Activated naive CD4-positive, alpha-beta T cell treated with anti-CD3 and anti-CD28 coated beads for 36 hours (primary cell): Measurements from ENCODE around the gene TEX12. TPM values are rescaled to one million over a fixed set of nuclear protein-coding genes. Genes with fewer than 3 reads are reported as not detected.
"Not testable (repeated sequence)": the region's sequence is repeated elsewhere in the genome, so short reads cannot be mapped to it uniquely, and the experiment has no call there.

Experiments
- CTCF ChIA-PET: fragments of 350-600 bp; sonication (Branson Sonifier 250); formaldehyde crosslinking; loops from one replicate; lab custom pipeline; 2021; ENCODE audit warnings: antibody characterized with exemption; lab: Charles Lee
- DNase-seq: peaks from one replicate; pipeline ENCODE4 v3.0.0-alpha.2; 2020
- H3K27ac Mint-ChIP-seq: one replicate; pipeline ENCODE4 v1.8.0; 2021; ENCODE audit warnings: mild to moderate bottlenecking, mixed read lengths
- H3K27me3 Mint-ChIP-seq: one replicate; pipeline ENCODE4 v1.8.0; 2021; ENCODE audit warnings: low read depth, mixed read lengths
- H3K36me3 Mint-ChIP-seq: one replicate; pipeline ENCODE4 v1.8.0; 2021; ENCODE audit warnings: low read depth, mixed read lengths
- H3K4me1 Mint-ChIP-seq: one replicate; pipeline ENCODE4 v1.8.0; 2021; ENCODE audit warnings: low read depth, mixed read lengths
- H3K4me3 Mint-ChIP-seq: one replicate; pipeline ENCODE4 v1.8.0; 2021; ENCODE audit warnings: mild to moderate bottlenecking, moderate library complexity, mixed read lengths
- H3K9me3 Mint-ChIP-seq: one replicate; pipeline ENCODE4 v1.8.0; 2021; ENCODE audit warnings: mixed read lengths
- intact Hi-C: fragments of 100-400 bp; cut with micrococcal nuclease; formaldehyde crosslinking; loops from one replicate; pipeline ENCODE4 v1.15.1; 2023
- total RNA-seq, 2 experiments: library from RNA; stranded (reverse); gene quantifications; one replicate each; pipeline ENCODE4 v1.2.3, GENCODE V29; 2021

The TEX12 gene
- total RNA-seq, 2 experiments from 2014 or later: not detected

- no peaks in the 10 kb centered on the region for H3K27me3 Mint-ChIP-seq
- H3K27ac Mint-ChIP-seq: no peak overlapping the region
- DNase-seq: no peak
- no peaks in the 10 kb centered on the region for H3K4me1 Mint-ChIP-seq
- H3K4me3 Mint-ChIP-seq: no peak overlapping the region
- no peaks in the 10 kb centered on the region for H3K9me3 Mint-ChIP-seq
- CTCF ChIA-PET: interaction anchor here (0.6 to 0.7 kb wide), 2 partner anchors 22 to 260 kb away, joined by 6 to 7 read pairs; no protein-coding TSS in a partner anchor
- peaks cover 1% of the 10 kb centered on the region for H3K36me3 Mint-ChIP-seq
- intact Hi-C loops: no loop called here
Observed at GRCh38 chr11:112195951-112196351, 28.8 kb downstream of the TEX12 start.

- intact Hi-C loops: no loop called here
- no peaks in the 10 kb centered on the region for H3K4me1 Mint-ChIP-seq
- no peaks in the 10 kb centered on the region for H3K27me3 Mint-ChIP-seq
- H3K36me3 Mint-ChIP-seq: peaks cover 1% of the 10 kb centered on the region
- H3K4me3 Mint-ChIP-seq: no peak overlapping the region
- DNase-seq: no peak
- CTCF ChIA-PET: no interaction called here
- no peaks in the 10 kb centered on the region for H3K9me3 Mint-ChIP-seq
- no peak overlapping the region for H3K27ac Mint-ChIP-seq
Observed at GRCh38 chr11:112196519-112197087, 29.4 kb downstream of the TEX12 start.

GRCh38 chr11:112199101-112199500 lies 31.9 kb downstream of the TEX12 start:
- DNase-seq, H3K36me3 Mint-ChIP-seq, H3K27ac Mint-ChIP-seq, H3K4me1 Mint-ChIP-seq, intact Hi-C loops, H3K4me3 Mint-ChIP-seq, H3K27me3 Mint-ChIP-seq, H3K9me3 Mint-ChIP-seq: not testable (repeated sequence)
- CTCF ChIA-PET: interaction anchor here (0.6 to 0.7 kb wide), 2 partner anchors 11 to 957 kb away, joined by 3 to 4 read pairs; no protein-coding TSS in a partner anchor

GRCh38 chr11:112200252-112200651 lies 33.1 kb downstream of the TEX12 start:
- no peak for DNase-seq
- intact Hi-C loops: no loop called here
- CTCF ChIA-PET: interaction anchor here (0.7 to 0.8 kb wide), 2 partner anchors 16 to 80 kb away, joined by 3 to 6 read pairs; no protein-coding TSS in a partner anchor
- no peaks in the 10 kb centered on the region for H3K4me1 Mint-ChIP-seq
- no peak overlapping the region for H3K27ac Mint-ChIP-seq
- no peaks in the 10 kb centered on the region for H3K9me3 Mint-ChIP-seq
- H3K4me3 Mint-ChIP-seq: no peak overlapping the region
- H3K27me3 Mint-ChIP-seq: no peaks in the 10 kb centered on the region
- peaks cover 1% of the 10 kb centered on the region for H3K36me3 Mint-ChIP-seq

GRCh38 chr11:112206071-112206470 lies 38.9 kb downstream of the TEX12 start:
- Mint-ChIP-seq H3K9me3 (no peaks in the 10 kb centered on the region), H3K4me1 (no peaks in the 10 kb centered on the region), H3K4me3 (no peak overlapping the region), H3K27ac (no peak overlapping the region), H3K27me3 (peaks cover 2% of the 10 kb centered on the region), H3K36me3 (no peaks in the 10 kb centered on the region)
- DNase-seq: no peak
- intact Hi-C loops: no loop called here
- CTCF ChIA-PET: interaction anchor here (0.6 kb wide), 1 partner anchor 602 kb away, joined by 3 read pairs; no protein-coding TSS in a partner anchor

- peaks cover 2% of the 10 kb centered on the region for H3K27me3 Mint-ChIP-seq
- H3K4me3 Mint-ChIP-seq: no peak overlapping the region
- DNase-seq: no peak
- H3K4me1 Mint-ChIP-seq: peaks cover 5% of the 10 kb centered on the region
- H3K9me3 Mint-ChIP-seq: no peaks in the 10 kb centered on the region
- no peaks in the 10 kb centered on the region for H3K36me3 Mint-ChIP-seq
- intact Hi-C loops: no loop called here
- H3K27ac Mint-ChIP-seq: no peak overlapping the region
- CTCF ChIA-PET: no interaction called here
Observed at GRCh38 chr11:112210890-112211289, 43.7 kb downstream of the TEX12 start.

- H3K9me3 Mint-ChIP-seq: no peaks in the 10 kb centered on the region
- no peak for DNase-seq
- CTCF ChIA-PET: interaction anchor here (0.7 kb wide), 1 partner anchor 624 kb away, joined by 3 read pairs; no protein-coding TSS in a partner anchor
- no peak overlapping the region for H3K27ac Mint-ChIP-seq
- H3K27me3 Mint-ChIP-seq: peaks cover 2% of the 10 kb centered on the region
- peaks cover 5% of the 10 kb centered on the region for H3K4me1 Mint-ChIP-seq
- H3K4me3 Mint-ChIP-seq: no peak overlapping the region
- no peaks in the 10 kb centered on the region for H3K36me3 Mint-ChIP-seq
- intact Hi-C loops: no loop called here
Observed at GRCh38 chr11:112211536-112211935, 44.4 kb downstream of the TEX12 start.

GRCh38 chr11:112212290-112212689 lies 45.1 kb downstream of the TEX12 start:
- Mint-ChIP-seq H3K36me3 (no peaks in the 10 kb centered on the region), H3K4me3 (no peak overlapping the region), H3K27me3 (no peaks in the 10 kb centered on the region), H3K27ac (no peak overlapping the region), H3K4me1 (peaks cover 5% of the 10 kb centered on the region), H3K9me3 (no peaks in the 10 kb centered on the region)
- DNase-seq: no peak
- CTCF ChIA-PET: interaction anchor here (0.6 kb wide), 2 partner anchors 46 to 67 kb away, joined by 4 read pairs; no protein-coding TSS in a partner anchor
- intact Hi-C loops: no loop called here

GRCh38 chr11:112212710-112213109 lies 45.5 kb downstream of the TEX12 start:
- Mint-ChIP-seq H3K27me3 (no peaks in the 10 kb centered on the region), H3K4me1 (peaks cover 5% of the 10 kb centered on the region), H3K36me3 (no peaks in the 10 kb centered on the region), H3K4me3 (no peak overlapping the region), H3K27ac (no peak overlapping the region), H3K9me3 (no peaks in the 10 kb centered on the region)
- CTCF ChIA-PET: interaction anchor here (0.6 kb wide), 1 partner anchor 46 kb away, joined by 4 read pairs; no protein-coding TSS in a partner anchor
- no peak for DNase-seq
- intact Hi-C loops: no loop called here

- Mint-ChIP-seq H3K27me3 (no peaks in the 10 kb centered on the region), H3K4me3 (no peak overlapping the region), H3K4me1 (peaks cover 5% of the 10 kb centered on the region), H3K27ac (no peak overlapping the region), H3K9me3 (no peaks in the 10 kb centered on the region), H3K36me3 (no peaks in the 10 kb centered on the region)
- DNase-seq: no peak
- intact Hi-C loops: no loop called here
- CTCF ChIA-PET: interaction anchor here (1.1 to 3.2 kb wide), 2 partner anchors 10 to 67 kb away, joined by 3 to 33 read pairs; no protein-coding TSS in a partner anchor
Observed at GRCh38 chr11:112213753-112214152, 46.6 kb downstream of the TEX12 start.

- Mint-ChIP-seq H3K4me3 (no peak overlapping the region), H3K27me3 (no peaks in the 10 kb centered on the region), H3K36me3 (no peaks in the 10 kb centered on the region), H3K9me3 (no peaks in the 10 kb centered on the region), H3K27ac (no peak overlapping the region), H3K4me1 (peaks cover 5% of the 10 kb centered on the region)
- DNase-seq: no peak
- CTCF ChIA-PET: interaction anchor here (0.7 to 3.2 kb wide), 4 partner anchors 65 to 1318 kb away, joined by 3 to 33 read pairs (median 6); no protein-coding TSS in a partner anchor
- intact Hi-C loops: no loop called here
Observed at GRCh38 chr11:112215621-112216020, 48.4 kb downstream of the TEX12 start.

GRCh38 chr11:112216561-112217105 lies 49.5 kb downstream of the TEX12 start:
- no peaks in the 10 kb centered on the region for H3K27me3 Mint-ChIP-seq
- no peaks in the 10 kb centered on the region for H3K9me3 Mint-ChIP-seq
- DNase-seq: no peak
- H3K4me1 Mint-ChIP-seq: peaks cover 1% of the 10 kb centered on the region
- H3K36me3 Mint-ChIP-seq: no peaks in the 10 kb centered on the region
- no peak overlapping the region for H3K27ac Mint-ChIP-seq
- CTCF ChIA-PET: interaction anchor here (0.5 to 12.5 kb wide), 4 partner anchors 14 to 284 kb away, joined by 3 to 212 read pairs (median 18); no protein-coding TSS in a partner anchor
- intact Hi-C loops: no loop called here
- H3K4me3 Mint-ChIP-seq: no peak overlapping the region
